B cell (primary cell): ENCODE measurements around the gene COL26A1. TPM values are rescaled to one million over a fixed set of nuclear protein-coding genes. Genes with fewer than 3 reads are reported as not detected.
"Not testable (repeated sequence)": the region's sequence is repeated elsewhere in the genome, so short reads cannot be mapped to it uniquely, and the experiment has no call there.

Experiments used
- ATAC-seq: fragments of 200-7000 bp; cut with Tn5 transposase; one replicate; pipeline ENCODE4 v1.10.0; 2021; ENCODE audit warnings: low read depth, mild to moderate bottlenecking, moderate number of reproducible peaks, moderate library complexity
- CTCF ChIA-PET: fragments of 350-600 bp; sonication (Branson Sonifier 250); formaldehyde crosslinking; loops from one replicate; lab custom pipeline; 2021; ENCODE audit warnings: antibody characterized with exemption, inconsistent platforms; lab: Charles Lee
- POLR2A ChIA-PET: fragments of 350-600 bp; sonication (Branson Sonifier 250); formaldehyde crosslinking; loops from one replicate; lab custom pipeline; 2021; ENCODE audit warnings: antibody characterized with exemption; lab: Charles Lee
- DNase-seq: peaks from one replicate; pipeline ENCODE4 v3.0.0; 2013
- H2AFZ ChIP-seq: 2 replicates; pipeline ENCODE4 v1.6.1; 2012; ENCODE audit warnings: mild to moderate bottlenecking, low read depth, low read length; ENCODE audit not compliant: insufficient read depth, poor library complexity, severe bottlenecking
- H3K27ac ChIP-seq, 2 donors: 1 replicate in 1 of 2; 2 replicates in 1 of 2; pipeline ENCODE4 v1.5.1; 2012 to 2013; ENCODE audit warnings: low read length in 2 of 2, mild to moderate bottlenecking in 2 of 2, moderate library complexity in 1 of 2
- H3K27me3 ChIP-seq, 4 experiments: fragments of 200-600 bp in 1 of 4; sonication (generic) in 1 of 4; replicated peaks in 1 of 4; 1 replicate in 2 of 4; 2 replicates in 2 of 4; pipeline versions ENCODE4 v1.6.1 to v1.7.0; 2013 to 2016; ENCODE audit warnings: low read length in 3 of 4, mild to moderate bottlenecking in 2 of 4, mixed read lengths in 1 of 4, moderate library complexity in 1 of 4; ENCODE audit not compliant: insufficient read depth in 4 of 4, control insufficient read depth in 3 of 4; ENCODE audit errors: control extremely low read depth in 1 of 4
- H3K36me3 ChIP-seq, 2 experiments: replicated peaks in 1 of 2; 1 replicate in 1 of 2; 2 replicates in 1 of 2; pipeline versions ENCODE4 v1.6.1 to v1.7.1; 2013; ENCODE audit warnings: low read length in 1 of 2; ENCODE audit not compliant: insufficient read depth in 2 of 2, control insufficient read depth in 1 of 2; ENCODE audit errors: control extremely low read depth in 1 of 2, extremely low read depth in 1 of 2
- H3K4me1 ChIP-seq, 2 donors: fragments of 200-600 bp in 1 of 2; sonication (generic) in 1 of 2; 1 replicate in 1 of 2; 2 replicates in 1 of 2; pipeline versions ENCODE4 v1.5.1 to v1.6.1; 2013 to 2017; ENCODE audit warnings: low read length in 2 of 2; ENCODE audit not compliant: control insufficient read depth in 2 of 2, insufficient read depth in 2 of 2
- H3K4me2 ChIP-seq: replicated peaks from 2 replicates; pipeline ENCODE3; 2012; ENCODE audit warnings: mild to moderate bottlenecking, low read depth, low read length; ENCODE audit not compliant: poor library complexity, severe bottlenecking
- H3K4me3 ChIP-seq, 5 experiments: fragments of 200-600 bp in 1 of 5; sonication (generic) in 1 of 5; 1 replicate in 3 of 5; 2 replicates in 2 of 5; pipeline versions ENCODE4 v1.5.1 to v1.7.0; 2011 to 2016; ENCODE audit warnings: low read length in 4 of 5, mild to moderate bottlenecking in 4 of 5, low read depth in 2 of 5, control low read depth in 1 of 5, moderate library complexity in 1 of 5; ENCODE audit not compliant: insufficient read depth in 1 of 5; ENCODE audit errors: control extremely low read depth in 1 of 5, extremely low read depth in 1 of 5
- H3K79me2 ChIP-seq: fragments of 200-600 bp; sonication (generic); one replicate; pipeline ENCODE4 v1.6.0; 2016; ENCODE audit warnings: low read length; ENCODE audit not compliant: control insufficient read depth, insufficient read depth
- H3K9ac ChIP-seq: fragments of 200-600 bp; sonication (generic); 2 replicates; pipeline ENCODE4 v1.6.1; 2017; ENCODE audit warnings: mild to moderate bottlenecking, low read length, moderate library complexity
- H3K9me3 ChIP-seq, 3 donors: one replicate each; pipeline versions ENCODE4 v1.6.1 to v1.7.1; 2013; ENCODE audit warnings: low read length in 2 of 3; ENCODE audit not compliant: control insufficient read depth in 2 of 3, insufficient read depth in 1 of 3; ENCODE audit errors: control extremely low read depth in 1 of 3
- H4K20me1 ChIP-seq: 2 replicates; pipeline ENCODE4 v1.6.0; 2012; ENCODE audit warnings: mild to moderate bottlenecking, low read length; ENCODE audit not compliant: insufficient read depth, control insufficient read depth, poor library complexity, severe bottlenecking
- H3K27ac Mint-ChIP-seq: one replicate; pipeline ENCODE4 v1.8.0; 2021; ENCODE audit warnings: mixed read lengths
- H3K27me3 Mint-ChIP-seq: one replicate; pipeline ENCODE4 v1.8.0; 2021; ENCODE audit warnings: mixed read lengths
- H3K4me1 Mint-ChIP-seq: one replicate; pipeline ENCODE4 v1.8.0; 2021; ENCODE audit warnings: mixed read lengths
- H3K4me3 Mint-ChIP-seq: one replicate; pipeline ENCODE4 v1.8.0; 2021; ENCODE audit warnings: mixed read lengths
- H3K9me3 Mint-ChIP-seq: one replicate; pipeline ENCODE4 v1.8.0; 2022; ENCODE audit warnings: mixed read lengths; ENCODE audit not compliant: insufficient read depth
- CTCF ChIP-seq: fragments of 200-600 bp; IDR thresholded peaks from one replicate; pipeline ENCODE4 v1.8.0; 2022; ENCODE audit warnings: antibody characterized with exemption, mild to moderate bottlenecking
- EZH2 ChIP-seq: IDR thresholded peaks from 2 replicates; pipeline ENCODE4 v1.6.1; 2012; ENCODE audit warnings: borderline replicate concordance, low read depth, mild to moderate bottlenecking, moderate library complexity, low read length; ENCODE audit not compliant: insufficient read depth, poor library complexity, severe bottlenecking
- WGBS: methylation state at CpG from one replicate; pipeline ENCODE4 v1.1.5; 2013; ENCODE audit warnings: missing lambda C conversion rate; ENCODE audit not compliant: insufficient coverage; 5-methylcytosine and 5-hydroxymethylcytosine counted together
- intact Hi-C: fragments of 100-400 bp; cut with micrococcal nuclease; formaldehyde crosslinking; loops from one replicate; pipeline ENCODE4 v1.10.0; 2022
- polyA plus RNA-seq: library from polyadenylated mRNA; depleted of rRNA; stranded (reverse); fragments of >200 nt; gene quantifications from 2 replicates; pipeline ENCODE4 v1.2.3, GENCODE V29; 2012
- total RNA-seq, 2 donors: library from RNA; stranded (reverse); fragments of 120-200 nt in 1 of 2; gene quantifications; 1 replicate in 1 of 2; 2 replicates in 1 of 2; pipeline versions ENCODE4 v1.2.3 to v1.2.4, GENCODE V29; 2013 to 2022

The COL26A1 gene
- total and polyA plus RNA-seq, 2 donors (not counting 1 experiment from before 2014, with no cell fraction given) = not detected

- Mint-ChIP-seq H3K27me3 (peaks cover 11% of the 10 kb centered on the region), H3K27ac (no peak overlapping the region), H3K4me1 (no peaks in the 10 kb centered on the region), H3K9me3 (peaks cover 2% of the 10 kb centered on the region), H3K4me3 (no peak overlapping the region)
- POLR2A ChIA-PET = no interaction called here
- H3K4me3 ChIP-seq = no peak overlapping the region
- H3K27me3 ChIP-seq = peaks cover 0 to 6% (median 0%) of the 10 kb centered on the region in 4 experiments
- CTCF ChIA-PET = interaction anchor here (1.8 kb wide), 1 partner anchor 15 kb away, joined by 5 read pairs; no protein-coding TSS in a partner anchor
- H3K4me2 ChIP-seq = no peak overlapping the region
- WGBS = 59% methylated on average over 6 of the region's 9 CpGs
- H3K36me3 ChIP-seq = no peaks in the 10 kb centered on the region
- H3K9ac ChIP-seq = no peak overlapping the region
- peaks cover 0 to 24% (median 2%) of the 10 kb centered on the region in 3 donors for H3K9me3 ChIP-seq
- ATAC-seq = no peak
- no peaks in the 10 kb centered on the region for H3K79me2 ChIP-seq
- no peaks in the 10 kb centered on the region for H4K20me1 ChIP-seq
- H2AFZ ChIP-seq = no peak overlapping the region
- intact Hi-C loops = no loop called here
- DNase-seq = no peak
- H3K4me1 ChIP-seq = no peaks in the 10 kb centered on the region
- no peak for TF ChIP-seq EZH2
- H3K27ac ChIP-seq = no peak overlapping the region
Measured at GRCh38 chr7:101558742-101559325, 196.2 kb downstream of the COL26A1 start.

- no CpG with 5 or more reads among the region's 1 CpG for WGBS
- H3K4me1 Mint-ChIP-seq = no peaks in the 10 kb centered on the region
- H3K4me3 ChIP-seq = no peak overlapping the region
Measured at GRCh38 chr7:101559586-101559985, 196.9 kb downstream of the COL26A1 start.

GRCh38 chr7:101560021-101560420, 197.3 kb downstream of the COL26A1 start:
- ATAC-seq, DNase-seq, H3K79me2 ChIP-seq, H3K4me3 Mint-ChIP-seq, POLR2A ChIA-PET, H3K27me3 ChIP-seq, H3K27ac Mint-ChIP-seq, H2AFZ ChIP-seq, H3K27ac ChIP-seq, H3K4me3 ChIP-seq, H4K20me1 ChIP-seq, H3K4me1 Mint-ChIP-seq, H3K4me2 ChIP-seq, intact Hi-C loops, H3K9me3 Mint-ChIP-seq, H3K36me3 ChIP-seq, H3K4me1 ChIP-seq, H3K9ac ChIP-seq, CTCF ChIA-PET: not testable (repeated sequence)
- WGBS = 100% methylated on average over 1 of the region's 3 CpGs
- peaks cover 15% of the 10 kb centered on the region for H3K27me3 Mint-ChIP-seq
- peaks cover 0 to 26% (median 2%) of the 10 kb centered on the region in 3 donors for H3K9me3 ChIP-seq

More at GRCh38 chr7:101559586-101559985, 196.9 kb downstream of the COL26A1 start:
- ATAC-seq (no peak), DNase-seq (no peak)
- Histone ChIP-seq H3K9ac (no peak overlapping the region), H3K4me2 (no peak overlapping the region), H3K36me3 (no peaks in the 10 kb centered on the region), H3K9me3 (peaks cover 0 to 26% (median 2%) of the 10 kb centered on the region in 3 donors), H2AFZ (no peak overlapping the region), H4K20me1 (no peaks in the 10 kb centered on the region), H3K4me1 (no peaks in the 10 kb centered on the region), H3K79me2 (no peaks in the 10 kb centered on the region), H3K27me3 (peaks cover 0 to 6% (median 0%) of the 10 kb centered on the region in 4 experiments), H3K27ac (no peak overlapping the region)
- intact Hi-C loops = no loop called here
- ChIA-PET POLR2A (no interaction called here), CTCF (interaction anchor here (1.8 kb wide), 1 partner anchor 16 kb away, joined by 5 read pairs; no protein-coding TSS in a partner anchor)
- Mint-ChIP-seq H3K9me3 (peaks cover 2% of the 10 kb centered on the region), H3K4me3 (no peak overlapping the region), H3K27me3 (peaks cover 15% of the 10 kb centered on the region), H3K27ac (no peak overlapping the region)
- TF ChIP-seq EZH2 (no peak), CTCF (no peak)
